HepG2 (cell line): ENCODE results near the gene SRD5A1. TPM values are rescaled to one million over a fixed set of nuclear protein-coding genes. Genes with fewer than 3 reads are reported as not detected.

Source experiments
- ATAC-seq: fragments of 200-7000 bp; cut with Tn5 transposase; 3 replicates; pipeline ENCODE4 v1.9.1; 2020; ENCODE audit warnings: mild to moderate bottlenecking, moderate library complexity
- BruUV-seq: library from RNA; stranded (reverse); fragments of 400-500 nt; replicated peaks from 2 replicates; lab custom pipeline; 2021; lab: Mats Ljungman, UMichigan
- CTCF ChIA-PET: fragments of 300-600 bp; formaldehyde crosslinking; extraction: SDS; loops from one replicate; lab custom pipeline; 2021; ENCODE audit warnings: low total read pairs, inconsistent platforms, low intra/inter-chr PET ratio; lab: Yijun Ruan, JAX
- POLR2A ChIA-PET: fragments of 350-600 bp; sonication (Branson Sonifier 250); formaldehyde crosslinking; loops from one replicate; lab custom pipeline; 2020; ENCODE audit warnings: antibody characterized with exemption, inconsistent platforms; lab: Yijun Ruan, JAX
- DNase-seq: peaks from one replicate; pipeline ENCODE4 v3.0.0-alpha.2; 2015; ENCODE audit warnings: low spot score
- FAIRE-seq: peaks from 3 replicates; lab custom pipeline; 2011; peaks lifted over from hg19 to GRCh38; lab: Jason Lieb, UNC
- H2AFZ ChIP-seq: one replicate; pipeline ENCODE4 v1.6.1; 2011; ENCODE audit warnings: low read length, inconsistent platforms
- H3K27ac ChIP-seq: fragments of 300-600 bp; 3 replicates; pipeline ENCODE4 v1.8.0; 2011; ENCODE audit warnings: mixed run types, mild to moderate bottlenecking, mixed read lengths, low read length, inconsistent platforms; ENCODE audit not compliant: insufficient read depth; ENCODE audit errors: extremely low read length
- H3K27me3 ChIP-seq, 2 experiments: fragments of 200-600 bp in 1 of 2; 2 replicates in 1 of 2; 3 replicates in 1 of 2; pipeline versions ENCODE4 v1.6.0 to v1.8.0; 2011; ENCODE audit warnings: low read length in 2 of 2, mild to moderate bottlenecking in 2 of 2, moderate library complexity in 2 of 2, inconsistent platforms in 1 of 2; ENCODE audit not compliant: insufficient read depth in 2 of 2, control insufficient read depth in 1 of 2
- H3K36me3 ChIP-seq, 2 experiments: fragments of 200-600 bp in 1 of 2; replicated peaks in 1 of 2; 2 replicates in 1 of 2; 3 replicates in 1 of 2; pipeline versions ENCODE4 v1.5.1 to v1.8.0; 2011; ENCODE audit warnings: low read length in 2 of 2, inconsistent platforms in 1 of 2; ENCODE audit not compliant: insufficient read depth in 2 of 2, control insufficient read depth in 1 of 2
- H3K4me1 ChIP-seq: 2 replicates; pipeline ENCODE4 v1.5.1; 2012; ENCODE audit warnings: low read length, inconsistent platforms; ENCODE audit not compliant: insufficient read depth
- H3K4me2 ChIP-seq: 2 replicates; pipeline ENCODE4 v1.6.0; 2011; ENCODE audit warnings: low read depth, low read length, inconsistent platforms
- H3K4me3 ChIP-seq, 3 experiments: fragments of 200-600 bp in 1 of 3; sonication (generic), shearing (Covaris generic) in 1 of 3; replicated peaks in 1 of 3; 2 replicates each; pipeline ENCODE4 v1.5.1; 2011 to 2016; ENCODE audit warnings: low read length in 3 of 3, inconsistent platforms in 2 of 3, low read depth in 2 of 3, mild to moderate bottlenecking in 2 of 3, control low read depth in 1 of 3, mixed read lengths in 1 of 3; ENCODE audit not compliant: insufficient read depth in 1 of 3
- H3K79me2 ChIP-seq: one replicate; pipeline ENCODE4 v1.6.1; 2011; ENCODE audit warnings: low read length, inconsistent platforms; ENCODE audit not compliant: insufficient read depth
- H3K9ac ChIP-seq: 2 replicates; pipeline ENCODE4 v1.6.0; 2011; ENCODE audit warnings: mild to moderate bottlenecking, low read depth, low read length, inconsistent platforms; ENCODE audit not compliant: insufficient read depth
- H3K9me3 ChIP-seq: 2 replicates; pipeline ENCODE4 v1.5.1; 2012; ENCODE audit warnings: mild to moderate bottlenecking, low read length
- H4K20me1 ChIP-seq: 2 replicates; pipeline ENCODE4 v1.6.0; 2011; ENCODE audit warnings: inconsistent platforms, mild to moderate bottlenecking, low read length, moderate library complexity; ENCODE audit not compliant: insufficient read depth
- ATM ChIP-seq: fragments of 450-650 bp; IDR thresholded peaks from 2 replicates; pipeline ENCODE4 v1.7.1; 2017; ENCODE audit warnings: mild to moderate bottlenecking, borderline replicate concordance
- CBFB ChIP-seq: sonication (generic); formaldehyde crosslinking; IDR thresholded peaks from 2 replicates; pipeline ENCODE4 v1.4.0; 2020; ENCODE audit warnings: missing genetic modification reagents
- CEBPB ChIP-seq: IDR thresholded peaks from 2 replicates; pipeline ENCODE4 v1.6.1; 2011; ENCODE audit warnings: low read depth, low read length, improper control_type of control experiment, borderline replicate concordance
- CREB3 ChIP-seq: sonication (generic); formaldehyde crosslinking; IDR thresholded peaks from 2 replicates; pipeline ENCODE4 v1.5.0; 2020; ENCODE audit warnings: missing genetic modification reagents
- FOXP1 ChIP-seq, 2 experiments: fragments of 450-650 bp in 1 of 2; IDR thresholded peaks; 2 replicates each; pipeline ENCODE4 v1.6.1; 2017 to 2018; ENCODE audit warnings: antibody characterized with exemption in 1 of 2
- HDAC1 ChIP-seq: sonication (generic); formaldehyde crosslinking; IDR thresholded peaks from 2 replicates; pipeline ENCODE4 v1.5.1; 2020; ENCODE audit warnings: mild to moderate bottlenecking, missing genetic modification reagents
- JUNB ChIP-seq: sonication (generic); formaldehyde crosslinking; IDR thresholded peaks from 2 replicates; pipeline ENCODE4 v1.8.0; 2022; ENCODE audit warnings: missing genetic modification reagents, mild to moderate bottlenecking, borderline replicate concordance
- MEIS2 ChIP-seq: sonication (generic); formaldehyde crosslinking; IDR thresholded peaks from 2 replicates; pipeline ENCODE4 v1.9.0; 2021; ENCODE audit warnings: mild to moderate bottlenecking, missing genetic modification reagents
- NR2C2 ChIP-seq: sonication (generic); formaldehyde crosslinking; IDR thresholded peaks from 2 replicates; pipeline ENCODE4 v1.4.0; 2020; ENCODE audit warnings: missing genetic modification reagents, mild to moderate bottlenecking, moderate library complexity, borderline replicate concordance
- PHB2 ChIP-seq: fragments of 450-650 bp; IDR thresholded peaks from 2 replicates; pipeline ENCODE4 v1.6.1; 2018; ENCODE audit not compliant: partially characterized antibody
- PITX1 ChIP-seq: sonication (generic); formaldehyde crosslinking; IDR thresholded peaks from 2 replicates; pipeline ENCODE4 v1.5.1; 2020; ENCODE audit warnings: mild to moderate bottlenecking, missing genetic modification reagents
- TP53 ChIP-seq: sonication (generic); formaldehyde crosslinking; conservative IDR thresholded peaks from 2 replicates; pipeline ENCODE4 v1.4.0; 2020; ENCODE audit warnings: missing genetic modification reagents
- YEATS2 ChIP-seq: sonication (generic); formaldehyde crosslinking; IDR thresholded peaks from 2 replicates; pipeline ENCODE4 v1.4.0; 2020; ENCODE audit warnings: missing genetic modification reagents, borderline replicate concordance
- ZBTB8A ChIP-seq: sonication (generic); formaldehyde crosslinking; IDR thresholded peaks from 2 replicates; pipeline ENCODE4 v1.4.0; 2020; ENCODE audit warnings: mild to moderate bottlenecking, low read depth, missing genetic modification reagents, borderline replicate concordance
- ZNF143 ChIP-seq: sonication (generic); formaldehyde crosslinking; IDR thresholded peaks from 2 replicates; pipeline ENCODE4 v1.4.0; 2020; ENCODE audit warnings: missing genetic modification reagents
- ZNF549 ChIP-seq: sonication (generic); formaldehyde crosslinking; IDR thresholded peaks from 2 replicates; pipeline ENCODE4 v1.5.0; 2020; ENCODE audit warnings: missing genetic modification reagents
- ZNF576 ChIP-seq: sonication (generic); formaldehyde crosslinking; IDR thresholded peaks from 2 replicates; pipeline ENCODE4 v1.4.0; 2020; ENCODE audit warnings: mild to moderate bottlenecking, missing genetic modification reagents
- WGBS: methylation state at CpG from one replicate; pipeline ENCODE4 v1.1.6; 2017; ENCODE audit warnings: low lambda C conversion rate; 5-methylcytosine and 5-hydroxymethylcytosine counted together
- in situ Hi-C: cut with HindIII; loops from 2 replicates; pipeline ENCODE4 v1.10.0; 2017; ENCODE audit warnings: low pct_unique_long_range_greater_than_20kb; ENCODE audit not compliant: extremely low pct_ligation_motif_present
- intact Hi-C: fragments of 100-400 bp; cut with micrococcal nuclease; formaldehyde crosslinking; loops from one replicate; pipeline ENCODE4 v1.10.0; 2022; ENCODE audit not compliant: unreplicated experiment
- polyA plus RNA-seq, 8 experiments: library from polyadenylated mRNA; depleted of rRNA in 3 of 8; stranded (reverse) in 7 of 8; unstranded in 1 of 8; fragments of >200 nt; fragmentation: Illumina TruSeq in 4 of 8; extraction: Trizol in 4 of 8; gene quantifications; 2 replicates each; pipeline versions ENCODE4 v1.2.1 to v1.2.3, GENCODE V29; 2011 to 2016; ENCODE audit warnings: low read depth in 4 of 8, missing spikeins in 1 of 8, mixed read lengths in 1 of 8; ENCODE audit not compliant: insufficient read depth in 1 of 8
- total RNA-seq, 5 experiments: library from RNA; depleted of rRNA; stranded (reverse); fragments of >200 nt; fragmentation: Illumina TruSeq; extraction: Trizol; gene quantifications; 2 replicates each; pipeline ENCODE4 v1.2.3, GENCODE V29; 2016; ENCODE audit warnings: low read depth in 1 of 5
- TF ChIP-seq, protein P1 (sequence below): IDR thresholded peaks from 2 replicates; pipeline ENCODE4 v1.6.1; 2016; ENCODE audit warnings: missing compliant biosample characterization, missing genetic modification reagents, borderline replicate concordance

Gene SRD5A1
- total and polyA plus RNA-seq, 2 of the 13 experiments (the other 11 are each of a cell fraction or from before 2014, with no cell fraction given): 6.1 to 9.9 TPM

- H3K27ac ChIP-seq: no peak overlapping the region
- H3K4me1 ChIP-seq: no peaks in the 10 kb centered on the region
- H4K20me1 ChIP-seq: no peaks in the 10 kb centered on the region
- WGBS: 98% methylated on average over 5 of the region's 9 CpGs
- no peak for FAIRE-seq
- TF ChIP-seq CBFB: no peak
- no peak for TF ChIP-seq ZNF143 (CRISPR knock-in tag)
- no peak for TF ChIP-seq PITX1 (CRISPR knock-in tag)
- BruUV-seq: no TSS peak
- H3K9ac ChIP-seq: no peak overlapping the region
- no peak for DNase-seq
- H3K27me3 ChIP-seq: no peaks in the 10 kb centered on the region
- H3K4me3 ChIP-seq: no peak overlapping the region
- no peak overlapping the region for H2AFZ ChIP-seq
- intact Hi-C loops: no loop called here
- H3K9me3 ChIP-seq: no peaks in the 10 kb centered on the region
- peaks cover 2 to 6% of the 10 kb centered on the region in 2 experiments; a peak in 3 of 5 replicates for H3K36me3 ChIP-seq
- POLR2A ChIA-PET: no interaction called here
- in situ Hi-C loops: no loop called here
- ATAC-seq: no peak
- no peaks in the 10 kb centered on the region for H3K79me2 ChIP-seq
- CTCF ChIA-PET: no interaction called here
- H3K4me2 ChIP-seq: no peak overlapping the region
Measured at GRCh38 chr5:6649681-6650080, 16.4 kb downstream of the SRD5A1 start.

- Histone ChIP-seq H3K4me2 (no peak overlapping the region), H3K27me3 (no peaks in the 10 kb centered on the region; a peak in 1 of 5 replicates), H3K4me3 (no peak overlapping the region), H4K20me1 (no peaks in the 10 kb centered on the region), H3K4me1 (no peaks in the 10 kb centered on the region), H3K9me3 (no peaks in the 10 kb centered on the region), H3K79me2 (no peaks in the 10 kb centered on the region), H3K27ac (no peak overlapping the region), H3K9ac (no peak overlapping the region), H3K36me3 (peaks cover 0 to 19% of the 10 kb centered on the region in 2 experiments; a peak in 3 of 5 replicates), H2AFZ (no peak overlapping the region)
- ATAC-seq: no peak
- 99% methylated on average over 6 of the region's 6 CpGs for whole genome bisulfite sequencing
- FAIRE-seq: no peak
- no peak for DNase-seq
- CTCF ChIA-PET: no interaction called here
- in situ Hi-C loops (no loop called here), intact Hi-C loops (no loop called here)
- POLR2A ChIA-PET: no interaction called here
- no TSS peak for BruUV-seq
- no peak for TF ChIP-seq ZNF549
- no peak for TF ChIP-seq ZNF576 (CRISPR knock-in tag)
- TF ChIP-seq HDAC1 (CRISPR knock-in tag): no peak
- TF ChIP-seq TP53 (CRISPR knock-in tag): no peak
- TF ChIP-seq ATM: no peak
- TF ChIP-seq CEBPB: no peak
- TF ChIP-seq FOXP1 (IDR thresholded peaks at IDR 0.05): no peak
- TF ChIP-seq FOXP1 (CRISPR knock-in tag; IDR thresholded peaks at IDR 0.05): no peak
- TF ChIP-seq PHB2: no peak
- no peak for TF ChIP-seq CREB3 (CRISPR knock-in tag)
- no peak for TF ChIP-seq MEIS2
- TF ChIP-seq ZBTB8A: no peak
- no peak for TF ChIP-seq YEATS2
- TF ChIP-seq, protein P1, sequence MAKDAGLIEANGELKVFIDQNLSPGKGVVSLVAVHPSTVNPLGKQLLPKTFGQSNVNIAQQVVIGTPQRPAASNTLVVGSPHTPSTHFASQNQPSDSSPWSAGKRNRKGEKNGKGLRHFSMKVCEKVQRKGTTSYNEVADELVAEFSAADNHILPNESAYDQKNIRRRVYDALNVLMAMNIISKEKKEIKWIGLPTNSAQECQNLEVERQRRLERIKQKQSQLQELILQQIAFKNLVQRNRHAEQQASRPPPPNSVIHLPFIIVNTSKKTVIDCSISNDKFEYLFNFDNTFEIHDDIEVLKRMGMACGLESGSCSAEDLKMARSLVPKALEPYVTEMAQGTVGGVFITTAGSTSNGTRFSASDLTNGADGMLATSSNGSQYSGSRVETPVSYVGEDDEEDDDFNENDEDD (CRISPR knock-in tag): no peak
- TF ChIP-seq NR2C2: no peak
- TF ChIP-seq JUNB (CRISPR knock-in tag): no peak
Measured at GRCh38 chr5:6652025-6652424, 18.8 kb downstream of the SRD5A1 start.
